KG1 (cell line): ENCODE measurements around the gene PLCH2.
"Not testable (repeated sequence)": the region's sequence is repeated elsewhere in the genome, so short reads cannot be mapped to it uniquely, and the experiment has no call there.

ENCODE experiments used
- DNase-seq: peaks from one replicate; lab custom pipeline; 2025; lab: John Stamatoyannopoulos, UW

PLCH2 gene

DNA sequence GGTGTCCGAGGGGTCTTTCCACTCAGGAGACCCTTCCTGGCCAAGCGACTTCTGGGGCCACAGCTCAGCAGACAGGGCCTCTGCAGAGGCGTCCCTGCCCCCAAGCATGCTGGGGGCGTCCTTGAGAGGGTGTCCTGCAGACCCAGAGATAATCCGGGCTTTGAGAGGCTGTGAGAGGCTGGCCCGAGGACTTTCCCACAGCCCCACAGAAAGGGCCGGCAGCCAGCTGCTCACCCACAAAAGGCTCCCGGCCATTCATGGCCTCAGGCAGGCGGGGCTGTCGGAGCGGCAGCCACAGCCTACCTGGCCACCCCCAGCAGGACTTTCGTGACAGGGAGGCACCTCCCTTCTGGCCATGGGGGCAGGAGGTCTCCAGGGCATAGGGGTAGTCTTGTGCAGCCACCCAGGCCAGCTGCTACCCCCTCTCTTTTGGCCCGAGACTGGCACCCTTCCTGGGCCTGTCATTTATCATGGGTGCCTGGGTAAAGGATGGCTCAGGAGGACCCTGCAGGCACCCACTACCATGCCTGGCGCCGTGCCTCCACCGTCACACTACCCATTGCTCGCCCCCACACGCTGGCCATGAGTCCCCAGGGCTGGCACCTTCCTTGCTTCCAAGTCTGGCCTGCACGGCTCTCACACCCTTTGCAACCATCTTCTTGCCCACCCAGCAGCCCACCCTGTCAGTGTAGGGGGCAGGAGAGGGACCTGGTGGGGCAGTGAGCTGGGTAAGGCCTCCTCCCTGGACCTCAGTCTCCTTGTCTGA is 69.0 kb downstream of the PLCH2 start:
- no peak for DNase-seq

DNA sequence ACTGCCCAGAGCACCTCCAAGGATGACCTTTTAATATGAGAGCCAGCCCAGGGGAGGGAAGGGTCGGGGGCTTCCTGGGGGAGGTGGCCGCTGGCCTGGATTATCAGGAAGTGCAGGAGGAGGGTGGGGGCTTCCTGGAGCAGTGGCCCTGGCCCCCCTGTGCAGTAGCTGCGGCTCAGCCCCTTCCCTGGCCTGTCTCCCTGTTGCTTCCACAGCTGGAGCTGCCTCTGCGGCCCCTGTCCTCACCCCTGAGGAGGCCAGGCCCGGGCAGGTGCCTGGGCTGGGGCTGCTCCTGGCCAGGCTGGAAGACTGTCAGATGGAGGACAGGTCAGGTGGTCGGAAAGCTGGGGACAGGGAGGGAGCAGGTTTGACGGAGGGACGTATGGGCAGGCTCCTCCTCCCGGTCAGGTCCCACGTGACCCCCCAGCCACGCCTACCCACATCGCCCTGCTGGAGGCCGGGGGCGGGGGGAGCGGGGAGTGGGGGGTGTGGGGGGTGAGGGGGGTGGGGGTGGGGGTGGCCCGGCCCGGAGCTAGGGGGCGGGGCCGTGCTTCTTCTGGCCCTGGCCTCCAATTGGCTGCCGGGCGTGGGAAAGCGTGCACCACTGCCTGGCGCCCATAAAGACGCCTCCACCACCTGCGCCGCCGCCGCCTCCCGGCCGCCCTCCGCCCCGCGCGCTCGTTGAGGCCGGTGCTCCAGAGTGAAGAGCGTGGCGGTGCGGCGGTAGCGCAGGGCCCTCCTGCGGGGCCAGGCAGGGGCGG is 69.8 kb downstream of the PLCH2 start:
- no peak for DNase-seq

DNA sequence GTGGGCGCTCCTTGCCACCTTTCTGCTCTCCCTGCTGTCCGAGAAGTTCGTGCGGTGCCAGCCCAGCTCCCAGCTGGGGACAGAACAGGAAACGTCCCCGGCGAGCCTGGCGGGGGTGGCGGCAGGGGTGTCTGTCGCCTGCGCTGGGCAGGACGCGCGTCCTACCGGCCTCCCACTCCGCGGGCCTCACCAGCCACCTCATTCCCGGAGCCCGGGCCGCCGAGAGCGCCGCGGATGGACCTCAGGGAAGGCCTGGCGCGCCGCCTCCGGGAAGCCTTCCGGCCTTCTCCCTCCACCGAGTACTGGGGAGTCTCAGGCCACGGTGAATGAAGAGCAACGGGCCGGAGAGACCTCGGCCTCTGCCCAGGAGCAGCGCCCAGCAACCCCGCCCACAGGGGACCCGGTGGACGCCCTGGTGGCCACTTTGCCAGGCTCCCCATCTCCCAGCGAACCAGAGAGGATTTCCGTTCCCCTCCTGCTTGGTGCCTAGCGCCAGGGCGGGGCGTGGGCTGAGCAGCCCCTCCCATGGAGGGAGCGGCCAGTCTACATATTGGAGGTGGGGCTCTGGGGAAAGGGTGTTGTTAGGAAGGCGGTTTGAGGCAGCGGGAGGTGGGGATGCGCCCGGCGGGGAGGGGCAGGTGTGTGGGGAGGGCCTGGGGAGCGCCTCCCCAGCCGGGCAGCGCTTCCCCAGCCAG is 70.6 kb downstream of the PLCH2 start:
- peak; percentile 22 for DNase-seq

DNA sequence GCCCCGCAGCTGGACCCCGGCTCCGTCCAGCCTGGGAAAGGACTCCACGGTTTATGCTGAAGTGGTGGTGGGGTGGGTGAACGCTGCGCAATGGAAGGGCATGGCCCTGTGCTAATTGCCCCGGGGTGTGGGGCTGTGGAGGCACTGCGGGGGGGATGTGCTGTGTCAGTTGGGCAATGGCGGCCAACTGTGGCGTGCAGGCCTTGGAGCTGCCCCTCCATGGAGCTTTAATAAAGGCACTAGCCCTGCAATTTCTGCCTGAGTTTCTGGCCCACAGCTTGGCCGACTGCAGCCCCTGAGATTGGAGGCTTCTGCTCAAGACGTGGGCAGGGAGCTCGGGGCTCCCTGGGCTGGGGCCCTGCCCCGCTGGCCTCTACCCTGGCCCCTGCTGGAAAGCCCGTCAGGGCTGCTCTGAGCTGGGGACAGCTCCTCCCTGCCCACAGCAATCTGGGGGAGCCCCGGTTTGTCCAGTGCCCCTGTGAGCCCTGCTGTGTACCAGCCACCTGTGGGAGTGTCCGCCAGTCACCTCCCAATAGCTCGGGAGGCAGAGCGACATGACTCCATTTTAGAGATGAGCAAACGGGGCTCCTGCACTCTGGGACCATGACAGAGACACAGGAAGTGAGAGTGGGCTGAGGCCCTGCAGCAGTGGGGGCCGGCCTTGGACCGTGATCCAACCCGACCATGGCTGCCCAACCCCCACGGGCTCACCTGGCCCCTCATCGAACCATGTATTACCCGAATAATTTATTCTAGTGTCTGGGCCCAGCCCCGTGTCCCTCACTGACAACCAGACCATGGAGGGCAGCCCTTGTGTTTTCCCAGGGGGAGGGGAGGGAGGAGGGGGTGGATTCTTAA is 71.3 kb downstream of the PLCH2 start:
- DNase-seq = no peak

GRCh38 chr1:2548068-2548589 is 72.0 kb downstream of the PLCH2 start:
- DNase-seq = peak; percentile 41

- DNase-seq = not testable (repeated sequence)
These were observed 73.4 kb downstream of the PLCH2 start for GRCh38 chr1:2549367-2550029.

- not testable (repeated sequence) for DNase-seq
These were observed 74.3 kb downstream of the PLCH2 start for GRCh38 chr1:2550309-2550861.

DNA sequence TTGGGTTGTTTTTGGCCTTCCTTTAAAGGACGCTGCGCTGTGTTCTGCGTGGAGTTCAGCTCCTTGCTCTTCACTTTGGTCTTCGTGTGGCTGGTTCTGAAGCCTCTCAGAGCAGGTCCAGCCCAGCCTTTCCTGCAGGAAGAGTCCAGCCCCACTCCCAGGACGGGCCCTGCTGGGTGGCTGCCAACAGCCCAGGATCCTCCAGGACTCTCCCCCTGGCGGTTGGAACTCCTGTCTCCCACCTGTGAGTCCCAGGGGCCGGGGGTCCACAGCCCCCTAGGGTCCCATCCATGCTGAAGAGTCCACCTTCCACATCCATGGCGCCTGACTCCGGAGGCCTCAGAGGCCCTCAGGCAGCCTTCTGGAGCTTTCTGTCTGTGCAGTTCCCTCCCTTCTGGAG is 75.5 kb downstream of the PLCH2 start:
- DNase-seq = not testable (repeated sequence)

- no peak for DNase-seq
These were observed 76.1 kb downstream of the PLCH2 start for GRCh38 chr1:2552189-2552588.

DNA sequence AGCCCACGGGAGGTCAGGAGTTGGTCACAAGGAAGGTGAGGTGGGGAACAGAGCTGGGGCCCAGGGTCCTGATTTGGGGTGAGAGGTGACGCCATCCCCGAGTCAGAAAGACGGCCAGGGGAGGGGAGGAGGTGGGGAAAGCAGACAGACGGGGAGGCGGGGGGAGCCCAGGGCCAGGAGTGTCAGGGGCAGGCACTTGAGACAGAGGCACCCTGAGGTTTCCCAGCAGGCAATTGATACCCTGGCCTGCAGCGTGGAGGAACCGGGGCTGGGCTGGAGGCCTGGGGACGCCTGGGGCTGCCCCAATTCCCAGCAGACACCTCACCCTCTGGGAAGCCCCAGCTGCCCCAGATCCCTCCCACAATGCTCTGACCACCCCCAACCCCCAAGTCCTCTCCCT is 77.0 kb downstream of the PLCH2 start:
- DNase-seq = not testable (repeated sequence)

DNA sequence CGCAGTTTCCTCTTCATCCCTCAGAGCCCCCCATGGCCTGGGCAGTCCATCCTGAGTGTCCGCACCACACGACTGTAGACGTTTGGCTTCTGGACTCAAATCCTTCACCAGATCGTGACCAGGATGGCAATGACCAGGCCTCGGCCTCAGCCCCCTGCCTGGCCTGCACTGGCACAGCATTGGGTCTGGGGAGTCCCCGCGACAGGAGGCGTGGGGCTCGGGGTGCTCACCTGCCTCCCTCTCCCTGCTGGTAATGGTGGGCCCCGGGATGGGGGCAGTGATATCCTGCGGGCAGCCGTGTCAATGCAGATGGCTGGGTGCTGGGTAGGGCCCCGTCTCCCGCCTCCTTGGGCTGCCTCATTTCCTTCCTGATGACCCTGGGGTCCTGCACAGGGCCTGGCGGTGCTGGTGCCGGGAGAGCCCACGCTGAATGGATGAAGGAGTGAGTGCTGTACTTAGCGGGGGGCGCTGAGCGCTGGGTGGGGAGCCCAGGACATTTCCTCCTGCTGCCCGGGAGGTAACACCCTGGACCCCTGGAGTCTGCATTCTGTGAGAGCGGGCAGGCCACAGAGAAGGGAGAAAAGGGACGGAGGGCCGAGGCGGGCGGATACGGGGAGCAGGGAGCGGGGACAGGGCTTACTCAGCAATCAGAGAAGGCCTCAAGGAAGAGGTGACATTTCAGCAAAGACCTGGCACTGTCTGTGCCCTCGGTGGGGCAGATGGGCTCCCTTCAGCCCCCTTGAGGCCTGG is 78.0 kb downstream of the PLCH2 start:
- no peak for DNase-seq

GRCh38 chr1:2554621-2555387 is 78.7 kb downstream of the PLCH2 start:
- no peak for DNase-seq
